ENCODE data around the gene ZNF497.
A peak's percentile ranks its signal among the peaks of the same experiment; 100 is the strongest.
"Not testable (repeated sequence)": the region's sequence is repeated elsewhere in the genome, so short reads cannot be mapped to it uniquely, and the experiment has no call there.

ZNF497 gene

GRCh38 chr19:58348080-58348479, 14.5 kb downstream of the ZNF497 start:
- not testable (repeated sequence) for DNase-seq (ENCODE audit: low read depth)

- DNase-seq (ENCODE audit: low read depth): no peak
These were observed 15.3 kb downstream of the ZNF497 start for GRCh38 chr19:58346961-58347929.

GRCh38 chr19:58345558-58345957, 17.0 kb downstream of the ZNF497 start:
- DNase-seq (ENCODE audit: low read depth): no peak

GRCh38 chr19:58338825-58339558, 23.6 kb downstream of the ZNF497 start:
- no peak for DNase-seq (ENCODE audit: low read depth)

- no peak for DNase-seq (ENCODE audit: low read depth)
These were observed 24.2 kb downstream of the ZNF497 start for GRCh38 chr19:58338336-58338735.

- DNase-seq (ENCODE audit: low read depth): no peak
These were observed 25.7 kb downstream of the ZNF497 start for GRCh38 chr19:58336820-58337219.

GRCh38 chr19:58336216-58336615, 26.3 kb downstream of the ZNF497 start:
- no peak for DNase-seq (ENCODE audit: low read depth)

- DNase-seq (ENCODE audit: low read depth): no peak
These were observed 26.9 kb downstream of the ZNF497 start for GRCh38 chr19:58335630-58336029.

GRCh38 chr19:58334691-58335249, 27.8 kb downstream of the ZNF497 start:
- no peak for DNase-seq (ENCODE audit: low read depth)

GRCh38 chr19:58332697-58333096, 29.9 kb downstream of the ZNF497 start:
- DNase-seq (ENCODE audit: low read depth): no peak

GRCh38 chr19:58330458-58330857, 32.1 kb downstream of the ZNF497 start:
- no peak for DNase-seq (ENCODE audit: low read depth)

GRCh38 chr19:58328999-58329398, 33.6 kb downstream of the ZNF497 start:
- no peak for DNase-seq (ENCODE audit: low read depth)

- DNase-seq (ENCODE audit: low read depth): peak; percentile 86
These were observed 35.4 kb downstream of the ZNF497 start, which contains the start of gene ZSCAN22 for GRCh38 chr19:58326914-58327726. TSS of gene ZSCAN22 (plus strand) at chr19:58326994. CDS start at chr19:58334803, 7,809 bp downstream.

- DNase-seq (ENCODE audit: low read depth): no peak
These were observed 36.0 kb downstream of the ZNF497 start for GRCh38 chr19:58326501-58326913.

- DNase-seq (ENCODE audit: low read depth): no peak
These were observed 37.1 kb downstream of the ZNF497 start for GRCh38 chr19:58325311-58326022.

GRCh38 chr19:58319241-58319640, 43.3 kb downstream of the ZNF497 start:
- no peak for DNase-seq (ENCODE audit: low read depth)

- no peak for DNase-seq (ENCODE audit: low read depth)
These were observed 44.3 kb downstream of the ZNF497 start for GRCh38 chr19:58318297-58318696.

GRCh38 chr19:58317476-58318072, 45.0 kb downstream of the ZNF497 start:
- DNase-seq (ENCODE audit: low read depth): no peak

GRCh38 chr19:58315580-58315979, 47.0 kb downstream of the ZNF497 start:
- DNase-seq (ENCODE audit: low read depth): no peak

- no peak for DNase-seq (ENCODE audit: low read depth)
These were observed 51.1 kb downstream of the ZNF497 start for GRCh38 chr19:58311345-58311865.

Data from stimulated activated CD8-positive, alpha-beta memory T cell treated with anti-CD3 and anti-CD28 coated beads, Interleukin-7, amount 100 ng/mL, for 24 hours (primary cell).